DMS53 (cell line): Measurements from ENCODE around the gene ABTB1.

Experiments used
- DNase-seq: peaks from one replicate; lab custom pipeline; 2025; lab: John Stamatoyannopoulos, UW

The ABTB1 gene

DNA sequence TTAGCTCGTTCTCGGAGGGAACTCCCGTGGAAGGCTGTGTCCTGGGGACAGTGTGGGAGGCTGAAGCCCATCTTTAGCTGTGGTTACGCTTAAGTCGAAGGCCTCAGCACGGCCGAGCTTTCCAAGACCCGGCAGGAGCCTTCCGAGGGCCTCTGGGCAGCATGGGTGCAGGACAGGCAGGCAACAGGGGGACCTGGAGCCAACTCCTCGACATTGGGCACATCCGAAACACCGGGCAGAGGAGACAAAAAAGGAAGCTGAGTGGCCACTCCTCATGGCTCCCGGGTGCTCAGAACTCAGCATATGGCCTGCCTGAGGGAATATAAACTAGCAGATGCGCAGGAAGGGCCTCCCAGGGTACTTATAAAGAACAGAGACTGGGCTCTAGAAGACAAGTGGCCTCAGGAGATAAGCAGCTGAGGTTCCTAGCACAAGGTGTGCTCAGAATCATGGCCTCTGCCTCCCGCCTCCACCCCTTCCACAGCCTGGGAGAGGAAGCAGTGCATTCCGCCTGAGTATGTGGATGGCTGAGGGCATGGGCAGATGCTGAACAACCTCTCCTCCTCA is 34.1 kb downstream of the ABTB1 start:
- no peak for DNase-seq

DNA sequence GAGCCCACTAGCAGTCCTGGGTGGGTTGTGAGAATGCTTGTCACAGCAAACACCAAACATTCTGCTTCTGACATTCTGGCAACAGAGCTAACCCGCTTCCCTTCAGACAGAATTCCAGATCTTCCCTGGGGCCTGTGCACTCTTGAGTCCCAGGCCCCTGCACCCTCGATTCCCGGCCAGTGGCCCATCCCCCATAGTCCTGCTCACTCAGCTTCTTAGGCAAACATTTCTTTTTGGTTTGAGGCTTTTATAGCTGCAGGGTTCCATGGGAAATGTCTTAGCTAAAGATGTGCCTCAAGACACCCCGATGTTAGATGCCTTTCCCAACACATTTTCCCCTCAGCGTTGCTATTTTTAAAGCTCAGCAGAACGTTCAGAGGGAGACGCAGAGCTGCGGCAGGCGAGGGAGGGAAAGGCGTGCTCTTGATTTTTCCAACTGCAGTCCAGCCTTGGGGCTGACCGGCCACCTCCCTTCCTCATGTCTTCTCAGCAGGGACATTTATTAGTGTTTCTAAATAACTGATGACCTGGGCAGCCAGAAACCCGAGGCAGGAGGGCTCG is 35.2 kb downstream of the ABTB1 start:
- no peak for DNase-seq

DNA sequence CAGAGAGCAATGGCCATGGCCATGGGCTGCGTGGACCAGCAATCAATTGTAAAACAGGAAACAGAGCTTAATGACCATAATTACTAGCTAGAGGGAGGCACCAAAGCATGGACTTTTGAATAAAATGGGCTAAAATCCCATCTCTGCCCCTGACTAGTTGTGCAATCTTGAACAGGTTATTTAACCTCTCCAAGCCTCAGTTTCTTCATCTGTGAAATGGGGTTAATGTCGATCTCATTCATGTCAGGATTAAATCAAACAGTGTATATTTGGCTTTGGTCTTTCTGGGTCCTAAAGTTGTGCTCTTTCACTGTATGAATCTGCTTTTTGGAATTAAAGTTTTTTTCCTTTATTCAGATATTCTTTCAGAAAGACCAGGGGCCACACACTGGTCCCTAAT is 36.1 kb downstream of the ABTB1 start:
- no peak for DNase-seq

DNA sequence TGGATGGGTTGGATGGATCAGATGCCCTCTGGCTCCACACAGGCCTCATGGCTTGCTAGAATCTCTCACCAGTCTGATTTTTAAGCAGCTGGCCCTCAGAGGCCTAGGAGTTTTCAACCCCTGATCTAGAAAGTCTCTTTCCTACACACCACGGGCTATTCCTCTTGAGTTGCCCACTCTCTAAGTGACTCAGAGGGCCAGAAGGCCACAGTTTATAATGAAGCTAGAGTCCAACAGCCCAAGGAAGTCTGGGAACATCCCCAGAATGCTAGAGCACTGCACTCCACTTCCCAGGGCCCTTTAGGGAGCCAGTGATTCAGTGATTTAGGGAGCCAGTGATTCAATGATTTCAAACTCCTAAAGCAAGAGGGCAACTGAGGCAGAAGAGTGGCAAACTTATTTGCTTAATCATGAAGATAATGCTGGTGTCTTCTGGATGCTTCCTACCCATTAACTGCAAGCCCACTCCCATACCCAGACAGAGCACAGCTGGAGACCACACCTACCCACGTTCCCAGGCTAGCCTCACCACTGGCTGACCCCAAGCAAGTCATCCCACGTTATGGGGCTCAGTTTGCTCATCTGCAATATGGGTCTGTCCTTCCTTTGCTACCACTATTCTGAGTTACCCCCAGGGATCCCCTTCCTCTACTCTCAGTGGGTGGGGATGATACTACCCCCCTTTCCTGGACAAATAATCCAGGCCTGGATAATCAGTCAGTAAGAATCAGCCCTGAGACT is 36.7 kb downstream of the ABTB1 start:
- DNase-seq: no peak

DNA sequence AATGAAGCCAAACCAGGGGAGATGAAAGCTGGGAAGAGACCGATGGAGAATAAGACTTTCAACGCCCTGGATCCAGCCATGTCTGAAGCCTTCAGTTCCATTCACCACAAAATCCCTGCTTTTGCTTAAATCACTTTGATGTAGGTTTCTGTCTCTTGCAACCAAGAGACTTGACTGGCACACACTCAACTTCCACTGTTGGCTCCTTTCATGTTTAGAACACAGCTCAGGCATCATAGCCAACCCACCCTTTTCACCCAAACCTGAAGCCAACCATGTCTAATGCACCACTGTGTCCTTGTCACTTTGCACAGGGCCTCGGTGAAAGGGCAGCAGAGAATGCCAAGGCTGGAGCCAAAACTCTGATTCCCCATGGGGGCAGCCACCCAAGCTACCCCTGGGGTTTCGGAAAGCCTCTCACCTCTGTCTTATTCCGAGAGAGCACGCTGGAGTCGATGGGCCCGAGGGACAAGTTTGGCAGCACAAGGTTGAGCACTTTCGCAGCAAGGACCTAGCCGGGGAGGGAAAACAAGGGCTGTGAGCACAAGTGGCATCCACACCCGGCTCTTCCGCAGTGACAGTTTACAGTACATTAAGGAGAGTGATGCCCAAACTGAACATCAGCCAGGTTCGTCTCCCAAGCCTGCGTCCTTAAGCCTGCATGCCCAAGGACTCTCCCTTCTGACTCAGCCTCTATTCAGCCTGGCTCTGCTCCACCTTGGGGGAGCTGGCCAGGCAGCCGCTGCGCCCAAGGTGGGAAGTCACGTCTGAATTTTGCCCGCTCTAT is 37.6 kb downstream of the ABTB1 start:
- no peak for DNase-seq

DNA sequence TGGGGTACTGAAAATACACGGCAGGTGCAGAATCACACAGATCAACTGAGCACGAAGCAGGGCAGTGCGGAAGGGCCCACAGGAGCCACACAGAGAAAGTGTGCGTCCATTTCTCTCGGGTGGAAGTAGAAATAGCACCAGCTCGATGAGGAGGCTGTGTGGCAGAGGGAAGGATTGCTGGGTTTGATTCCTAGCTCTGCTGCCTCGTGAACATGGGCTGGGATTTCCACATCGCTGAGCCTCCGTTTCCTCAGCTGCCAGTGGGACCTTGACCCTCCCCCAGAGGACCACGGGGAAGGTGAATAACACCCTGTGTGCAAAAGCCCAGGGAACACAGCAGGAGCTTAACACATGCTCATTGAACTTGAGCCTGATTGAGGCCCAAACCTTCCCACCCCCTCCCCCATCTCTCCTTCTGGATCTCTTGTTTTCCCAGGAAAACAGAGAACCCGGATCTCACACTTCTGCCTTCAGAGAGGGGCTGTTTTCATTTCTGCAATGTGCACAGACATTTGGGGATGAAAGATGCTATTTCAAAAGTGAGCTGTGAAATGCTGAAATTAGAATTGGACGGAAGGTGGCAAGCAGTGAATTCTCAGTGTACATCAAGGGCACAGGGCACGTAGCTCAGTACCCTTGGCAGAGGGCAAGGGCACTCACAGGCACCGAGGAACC is 38.4 kb downstream of the ABTB1 start:
- no peak for DNase-seq

DNA sequence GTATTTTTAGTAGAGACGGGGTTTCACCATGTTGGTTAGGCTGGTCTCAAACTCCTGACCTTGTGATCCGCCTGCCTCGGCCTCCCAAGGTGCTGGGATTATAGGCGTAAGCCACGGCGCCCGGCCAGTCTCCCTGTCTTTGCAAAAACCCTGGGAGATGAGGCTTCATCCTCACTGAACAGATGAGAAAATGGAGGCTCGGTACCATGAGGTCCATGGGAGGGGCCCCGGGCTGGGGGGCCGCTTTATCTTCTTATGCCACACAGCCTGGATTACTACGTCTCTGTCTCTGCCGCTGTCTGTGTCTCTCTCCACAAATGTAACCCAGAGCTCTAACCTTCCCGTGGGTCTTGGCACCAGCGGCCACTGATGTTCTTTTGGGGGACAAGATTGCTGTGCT is 39.1 kb downstream of the ABTB1 start:
- no peak for DNase-seq

DNA sequence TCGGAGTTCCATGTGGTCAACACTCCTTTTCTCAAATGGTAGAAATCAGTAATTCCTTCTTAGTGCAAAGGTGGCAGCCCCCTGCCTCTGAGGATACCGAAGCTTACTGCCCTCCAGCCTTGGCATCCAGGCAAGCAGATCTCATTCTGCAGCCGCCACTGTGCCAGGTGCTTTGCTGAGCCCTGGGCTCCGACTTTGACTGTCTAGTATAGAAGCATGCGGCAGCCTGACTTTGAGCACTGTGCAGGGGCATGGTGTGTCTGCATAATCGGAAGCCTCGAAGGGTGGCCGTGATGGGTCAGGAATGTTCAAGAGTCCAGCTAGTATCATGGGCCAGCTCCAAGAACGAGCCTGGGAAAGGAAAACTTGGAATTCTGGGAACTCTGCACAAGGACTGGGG is 39.7 kb downstream of the ABTB1 start:
- no peak for DNase-seq

DNA sequence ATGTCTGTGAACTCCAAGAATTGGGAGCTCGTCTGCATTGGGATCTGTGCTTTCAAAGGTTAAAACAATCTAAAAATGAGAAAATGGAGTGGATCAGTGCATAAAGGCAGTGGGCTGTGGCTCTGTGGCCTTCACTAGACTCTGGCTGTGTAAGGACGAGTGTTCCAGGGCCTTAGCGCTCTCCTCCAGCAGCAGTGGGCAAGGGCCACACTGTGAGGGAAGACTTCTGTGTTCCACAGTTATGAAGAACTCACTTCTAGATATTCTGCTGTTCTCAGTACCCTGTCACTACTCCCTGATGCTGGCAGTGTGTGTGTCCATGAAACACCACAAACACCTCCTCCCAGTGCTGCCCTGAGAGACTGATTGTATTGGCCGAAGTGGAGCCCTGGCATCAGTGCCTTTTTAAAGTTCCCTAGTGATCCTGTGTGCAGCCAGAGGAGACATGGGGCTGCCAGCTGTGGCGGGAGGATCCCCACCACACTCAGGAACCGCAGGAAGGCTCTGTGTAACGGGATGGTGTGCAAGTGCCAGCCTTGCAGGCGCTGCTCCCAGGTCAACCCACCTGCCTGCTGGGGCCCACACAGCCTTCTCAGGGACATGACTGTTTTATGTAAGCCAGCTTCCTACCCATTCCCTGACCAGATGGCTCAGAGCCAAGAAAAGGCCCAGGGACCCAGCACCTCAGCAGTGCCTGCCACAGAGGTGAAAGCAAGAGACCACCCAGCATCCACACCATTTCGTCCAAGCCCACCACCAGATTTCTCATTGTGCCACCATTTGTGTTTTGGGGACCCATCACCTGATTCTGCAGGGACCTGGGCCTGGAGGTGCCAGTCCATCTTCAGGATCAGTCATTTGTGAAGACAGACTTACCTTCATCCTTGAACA is 40.4 kb downstream of the ABTB1 start:
- DNase-seq: no peak

DNA sequence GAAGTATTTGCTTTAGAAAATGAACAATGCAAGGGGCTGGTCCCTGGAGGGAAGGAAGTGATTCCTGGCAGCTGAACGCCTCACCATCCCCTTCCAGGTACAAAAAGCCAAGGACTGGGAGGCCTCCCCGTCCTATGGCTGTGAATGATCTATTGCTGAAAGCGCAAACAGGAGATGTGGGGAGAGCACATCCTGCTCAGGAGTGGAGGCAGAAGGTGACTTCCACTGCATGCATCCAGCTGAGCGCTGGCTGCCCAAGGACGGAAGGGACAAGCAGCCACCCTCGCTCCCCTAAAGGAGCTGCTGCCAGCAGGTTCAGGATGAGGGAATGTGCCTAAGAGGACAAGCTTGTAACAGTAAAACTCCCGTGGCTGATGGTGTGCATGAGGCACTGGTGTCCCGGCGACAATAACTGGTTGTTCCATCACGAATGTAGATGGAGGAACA is 41.4 kb downstream of the ABTB1 start:
- peak; percentile 8 for DNase-seq

DNA sequence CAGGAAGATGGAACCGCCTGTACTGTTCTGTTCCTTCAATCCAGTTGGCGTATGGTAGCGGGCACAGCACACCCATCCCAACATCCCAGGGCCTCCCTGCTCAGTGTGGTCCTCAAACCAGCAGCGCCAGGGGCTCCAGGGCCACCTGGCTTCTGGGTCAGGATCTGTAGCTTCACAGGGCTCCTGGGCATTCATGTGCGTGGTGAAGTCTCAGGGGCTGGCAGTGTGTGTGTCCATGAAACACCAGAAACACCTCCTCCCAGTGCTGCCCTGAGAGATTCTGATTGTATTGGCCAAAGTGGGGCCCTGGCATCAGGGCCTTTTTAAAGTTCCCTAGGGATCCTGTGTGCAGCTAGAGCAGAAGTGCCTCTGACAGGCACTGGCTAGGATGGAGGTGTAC is 42.1 kb downstream of the ABTB1 start:
- DNase-seq: no peak

DNA sequence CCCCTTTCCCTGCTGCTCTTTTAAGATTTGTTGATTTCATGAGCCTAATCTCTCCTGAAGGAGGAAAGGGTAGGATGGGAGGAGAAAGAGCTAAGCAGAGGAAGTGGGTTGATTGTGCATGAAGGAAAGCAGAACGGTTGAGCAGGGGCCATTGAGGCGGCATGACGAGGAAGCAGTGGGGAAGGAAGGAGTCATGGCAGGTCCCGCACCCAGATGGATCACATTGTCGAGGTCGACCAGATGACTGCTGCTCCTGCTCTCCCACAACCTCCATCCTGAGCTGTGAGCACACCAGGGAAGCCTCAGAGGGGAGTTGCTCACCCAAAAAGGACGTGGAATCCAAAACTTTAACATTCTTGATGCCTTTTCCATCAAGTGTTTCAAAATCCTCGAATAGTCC is 42.8 kb downstream of the ABTB1 start:
- DNase-seq: no peak

DNA sequence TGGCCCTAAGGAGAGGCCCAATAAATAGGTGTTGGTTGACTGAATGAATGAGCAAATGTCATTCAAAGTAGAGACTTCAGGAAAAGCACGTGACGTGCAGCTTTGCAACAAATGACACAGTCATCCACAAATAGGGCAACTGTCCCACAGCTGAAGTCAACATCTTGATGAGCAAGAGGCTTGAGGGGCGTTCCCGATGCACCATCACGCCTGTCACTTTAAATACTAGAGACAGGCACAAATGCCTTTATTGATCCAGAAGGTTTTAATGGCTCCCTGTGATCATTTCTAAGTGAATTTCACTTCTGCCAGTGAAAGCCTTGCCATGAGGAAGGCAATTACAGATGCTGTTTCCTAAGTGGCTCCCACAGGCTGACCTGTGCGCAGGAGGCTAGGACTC is 43.6 kb downstream of the ABTB1 start:
- no peak for DNase-seq

DNA sequence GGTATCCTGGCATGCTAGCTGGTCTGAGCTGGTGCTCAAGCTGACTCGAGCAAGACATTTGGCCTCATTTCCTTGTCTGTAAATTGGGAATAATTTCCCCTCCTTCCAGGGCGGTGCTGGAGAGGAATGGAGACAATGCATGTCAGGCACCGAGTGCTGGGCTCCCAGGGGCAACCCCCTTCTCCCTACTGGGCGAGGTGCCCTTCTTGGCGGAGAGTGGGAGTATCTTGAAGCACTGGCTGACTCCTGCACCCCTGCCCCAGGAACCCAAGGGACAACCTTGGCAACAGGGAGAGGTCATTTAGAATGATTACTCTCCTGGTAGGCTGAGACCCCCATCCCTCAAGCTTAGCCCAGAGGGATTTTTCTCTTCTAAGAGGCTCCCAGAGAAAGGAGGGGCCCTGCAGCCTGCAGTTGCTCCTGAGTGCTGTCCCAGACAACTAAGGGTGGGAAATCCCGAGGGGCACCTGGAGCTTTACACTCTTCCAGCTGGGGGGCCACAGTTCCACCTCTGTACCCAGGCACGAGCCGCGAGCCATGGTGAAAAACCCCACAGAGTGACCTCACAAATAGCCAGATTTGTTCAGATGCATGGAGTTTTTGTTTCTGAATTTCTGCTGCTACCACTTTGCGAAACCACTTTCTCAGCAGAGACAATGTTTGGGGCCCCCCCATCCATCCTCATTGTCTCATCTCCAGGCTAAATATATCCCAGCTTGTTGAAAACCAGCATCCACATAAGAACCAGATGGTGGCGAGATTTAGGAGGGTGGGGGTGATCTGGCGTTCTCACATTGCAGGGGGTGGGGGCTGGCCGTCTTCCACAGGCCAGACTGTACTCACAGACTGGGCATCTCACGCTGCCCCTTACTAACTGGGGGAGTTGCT is 44.8 kb downstream of the ABTB1 start:
- DNase-seq: no peak

DNA sequence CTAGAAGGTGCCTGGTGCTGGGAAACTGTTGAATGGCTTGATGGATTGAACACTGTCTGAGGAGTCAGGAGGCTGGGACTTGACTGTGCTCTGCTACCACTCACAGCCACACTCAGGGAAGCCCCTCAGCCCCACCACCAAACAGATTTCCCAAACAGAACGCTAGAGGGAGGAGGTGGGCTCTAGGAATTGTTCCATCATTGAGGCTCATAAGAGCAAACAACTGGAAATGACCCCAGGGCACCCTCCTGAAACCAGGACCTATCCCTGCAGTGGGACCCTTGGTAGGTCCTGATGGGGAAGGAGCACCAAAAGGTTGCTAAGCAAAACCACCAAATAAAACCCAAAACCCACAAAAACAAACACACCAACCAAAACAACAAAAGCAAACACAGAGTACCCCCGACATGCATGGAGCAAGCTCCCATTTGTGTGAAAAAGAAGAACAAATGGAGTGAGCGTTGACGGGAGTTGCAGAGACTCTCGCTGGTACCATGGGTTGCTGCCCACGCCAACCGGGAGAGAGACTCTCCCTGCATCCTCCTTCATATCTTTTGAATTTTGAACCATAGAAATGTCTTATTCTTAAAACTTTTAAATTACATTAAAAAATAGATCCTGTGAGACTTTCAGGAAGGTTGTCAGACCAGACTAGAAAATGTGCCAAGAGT is 45.6 kb downstream of the ABTB1 start:
- DNase-seq: no peak

DNA sequence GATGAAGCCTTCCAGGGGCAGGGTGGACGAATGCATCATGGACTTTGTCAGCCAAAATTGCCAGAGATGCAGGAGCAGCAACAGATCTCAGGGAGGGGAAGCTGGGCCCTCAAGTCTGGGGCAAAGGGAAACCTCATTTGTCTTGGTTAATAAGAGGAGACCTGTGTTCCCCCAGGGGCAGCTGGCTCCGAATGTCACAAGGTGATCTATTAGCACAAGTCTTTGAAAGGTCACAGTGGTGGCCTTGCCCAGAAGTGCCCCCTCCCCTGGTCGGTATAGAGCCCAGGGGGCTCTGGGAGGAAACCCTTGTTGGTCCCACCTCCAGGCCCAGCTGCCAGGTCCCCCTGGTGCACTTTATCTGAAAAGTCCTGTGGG is 46.2 kb downstream of the ABTB1 start:
- no peak for DNase-seq

DNA sequence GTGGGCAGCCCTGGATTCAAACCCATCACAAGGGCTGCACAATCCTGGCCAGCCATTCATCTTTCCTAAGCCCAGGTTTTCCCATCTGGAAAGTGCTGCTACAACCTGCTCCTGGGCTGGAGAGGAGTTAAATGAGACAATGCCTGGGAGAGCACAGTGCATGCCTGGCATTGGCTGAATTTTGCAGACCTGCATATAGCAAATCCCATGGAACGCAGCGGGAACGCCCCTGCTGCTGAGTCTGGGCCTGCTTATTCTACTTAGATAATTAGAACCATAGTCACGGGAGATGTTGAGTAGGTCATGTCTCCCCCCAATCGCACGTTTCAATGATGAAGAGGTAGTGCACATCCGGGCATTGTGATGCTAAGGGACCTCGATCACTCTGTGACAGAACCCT is 46.6 kb downstream of the ABTB1 start:
- no peak for DNase-seq

DNA sequence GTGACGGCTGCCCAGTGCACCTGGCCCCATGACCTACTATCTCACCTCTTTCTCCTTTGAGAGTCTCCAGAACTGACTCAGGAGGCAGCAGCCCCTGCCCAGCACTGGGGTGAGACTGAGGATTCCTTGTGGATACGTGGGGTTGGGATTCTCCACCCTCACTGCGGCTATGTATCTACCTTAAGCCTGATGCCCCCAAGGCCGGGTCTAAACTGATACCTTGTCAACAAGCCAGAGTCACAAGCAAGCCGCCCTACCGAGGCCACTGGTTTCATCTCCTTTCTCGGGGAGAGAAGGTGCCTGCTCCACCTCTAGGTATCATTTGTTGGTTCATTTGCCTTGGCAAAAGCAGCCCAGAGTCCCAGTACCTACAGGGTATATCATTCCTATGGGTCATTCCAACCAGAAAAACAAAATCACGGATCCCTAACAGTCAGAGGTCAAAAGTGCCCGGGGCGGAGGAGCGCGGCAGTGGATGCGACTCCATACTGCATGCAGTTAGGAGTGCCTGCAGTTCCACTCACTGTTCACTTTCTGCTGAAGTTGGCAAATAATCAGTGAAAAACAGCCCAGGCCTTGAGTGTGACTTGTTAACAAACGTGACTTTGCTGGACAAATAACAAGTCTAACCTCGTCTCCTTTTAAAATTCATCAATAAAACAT is 47.5 kb downstream of the ABTB1 start:
- no peak for DNase-seq
